CD4-positive, alpha-beta T cell treated with Interferon alpha-2 for 1 hour (primary cell): ENCODE results near the gene ATXN7L1.

Experiments
- DNase-seq, 2 donors: peaks; one replicate each; pipeline ENCODE4 v3.0.0-alpha.2; 2020 to 2022

ATXN7L1 gene

DNA sequence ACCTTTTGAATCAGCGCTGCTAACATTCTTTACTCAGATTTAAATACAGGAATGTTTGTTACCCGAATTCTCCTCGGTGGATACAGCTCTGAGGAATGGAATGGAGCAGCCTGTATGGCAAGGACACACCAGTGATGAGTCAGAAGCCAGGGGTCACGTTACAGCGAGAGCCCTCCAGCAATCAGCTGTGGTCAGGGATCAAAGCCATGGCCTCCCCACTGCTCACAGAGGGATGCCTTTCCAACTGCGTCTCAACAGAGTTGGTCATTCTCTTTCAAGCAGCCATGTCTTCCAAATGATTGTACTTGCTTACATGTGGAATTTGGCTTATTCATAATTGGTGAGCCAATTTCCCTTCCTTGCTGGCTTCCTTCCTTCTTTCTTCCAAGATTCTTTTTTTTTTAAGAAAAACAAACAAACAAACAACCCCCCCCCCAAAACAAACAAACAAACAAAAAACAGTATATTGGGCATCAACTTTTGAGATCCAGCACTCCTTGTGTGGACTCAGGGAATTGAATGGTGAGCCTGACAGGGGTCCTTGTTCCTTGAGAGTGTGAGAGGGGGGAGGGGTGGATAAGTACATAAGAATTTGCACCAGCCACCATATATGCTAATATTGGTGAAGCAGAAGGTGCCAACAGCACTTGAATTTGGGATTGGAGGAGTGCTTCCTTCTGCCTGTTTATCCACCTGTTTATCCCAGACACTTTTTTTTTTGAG, 100.2 kb downstream of the ATXN7L1 start:
- no peak for DNase-seq

DNA sequence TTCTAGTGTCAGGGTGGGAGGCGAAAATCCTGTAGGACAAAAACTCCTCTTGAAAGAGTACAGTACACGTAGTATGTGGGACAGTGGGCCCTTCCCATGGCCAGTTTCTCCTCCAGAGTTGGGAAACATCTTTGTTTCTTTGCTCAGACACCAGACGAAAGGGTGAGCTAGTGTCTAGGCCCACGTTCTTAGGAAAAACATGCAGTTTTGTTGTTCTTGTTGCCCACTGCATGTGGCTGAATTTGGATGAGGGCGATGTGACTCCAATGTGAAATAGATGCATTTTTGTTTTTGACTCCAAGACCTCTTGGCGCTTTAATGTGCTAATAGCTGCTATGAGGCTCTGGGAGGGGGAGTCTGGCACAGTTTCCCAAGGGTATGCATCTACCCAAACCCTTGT, 100.8 kb downstream of the ATXN7L1 start:
- no peak for DNase-seq

DNA sequence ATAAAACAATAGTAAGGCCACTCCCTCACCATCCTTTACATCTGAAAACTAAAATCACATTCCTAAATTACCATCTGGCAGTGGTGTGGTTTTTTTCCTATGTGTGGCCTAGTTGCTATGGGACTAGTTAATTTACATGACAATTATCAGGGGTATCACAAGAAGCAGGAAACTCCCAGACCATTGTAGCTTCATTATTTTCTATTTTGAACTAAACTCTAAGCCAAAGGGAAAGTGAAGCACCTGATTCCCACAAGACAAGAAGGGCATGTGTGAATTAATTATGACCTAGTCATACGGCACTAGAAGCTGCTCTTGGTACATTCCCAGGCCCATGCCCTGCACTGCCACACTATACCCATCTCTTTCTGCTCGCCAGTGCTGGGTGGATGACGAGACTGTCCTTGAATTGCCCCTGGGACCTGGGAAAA, 103.4 kb downstream of the ATXN7L1 start:
- DNase-seq, result no peak

DNA sequence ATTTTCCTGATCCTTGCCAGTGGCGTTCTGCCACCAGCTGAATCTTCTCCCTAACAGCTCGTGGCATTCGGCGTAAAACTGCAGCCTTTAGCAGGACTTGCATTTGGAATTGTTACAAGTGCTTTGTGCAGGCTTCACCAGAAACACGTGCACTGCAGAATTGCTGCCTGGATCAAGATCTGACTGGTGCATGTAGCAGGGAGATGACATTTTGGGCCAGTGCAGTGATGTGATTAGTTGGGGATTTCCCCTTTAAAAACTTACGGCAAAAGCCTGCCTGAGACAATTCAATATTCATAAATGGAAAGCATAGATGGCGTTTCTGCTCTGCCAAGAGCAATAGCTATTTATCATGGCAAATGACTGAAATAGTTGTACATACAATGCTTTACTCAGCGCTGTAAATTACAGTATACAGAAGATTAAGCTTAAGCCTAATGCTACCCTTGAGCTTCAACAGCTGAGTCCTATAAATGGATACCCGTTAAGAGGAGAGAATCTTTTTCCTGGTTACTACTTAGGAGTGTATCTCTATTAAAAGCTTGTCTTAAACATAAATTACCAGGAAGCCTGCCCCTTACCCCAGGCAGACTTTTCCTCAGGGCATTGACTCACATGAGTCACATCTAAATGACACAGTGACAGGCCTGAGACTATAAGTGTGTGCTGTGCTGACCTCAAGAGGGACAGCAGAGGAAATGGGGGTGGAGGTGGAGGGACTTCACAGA, 106.3 kb downstream of the ATXN7L1 start:
- no peak for DNase-seq

DNA sequence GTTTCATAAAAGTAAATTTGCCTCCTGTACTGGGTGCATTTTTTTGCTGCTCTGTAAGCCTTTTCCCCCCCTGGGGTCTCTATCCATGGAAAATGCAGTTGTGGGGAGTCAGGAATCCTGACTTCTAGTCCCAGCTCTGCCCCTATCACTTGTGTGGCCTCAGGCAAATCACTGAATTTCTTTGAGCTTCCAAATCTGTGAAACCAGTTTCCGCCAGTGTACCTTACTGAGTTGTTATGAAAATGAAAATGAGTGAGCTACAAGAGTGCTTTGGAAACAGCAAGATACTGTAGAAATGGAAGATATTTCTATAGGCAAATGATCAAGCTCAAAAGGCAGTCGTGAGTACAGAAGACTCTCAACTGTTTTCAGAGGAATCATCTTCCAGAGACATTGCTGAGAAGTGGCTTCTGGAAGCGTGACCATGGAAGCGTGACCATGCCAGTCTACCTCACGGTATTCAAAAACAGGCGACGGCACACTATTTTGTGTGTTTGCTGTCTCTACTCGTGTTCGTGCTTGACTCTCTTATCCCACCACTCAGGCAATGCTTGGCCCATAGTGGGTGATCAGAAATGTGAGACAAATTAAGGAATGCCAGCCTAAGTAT, 107.4 kb downstream of the ATXN7L1 start:
- no peak for DNase-seq

DNA sequence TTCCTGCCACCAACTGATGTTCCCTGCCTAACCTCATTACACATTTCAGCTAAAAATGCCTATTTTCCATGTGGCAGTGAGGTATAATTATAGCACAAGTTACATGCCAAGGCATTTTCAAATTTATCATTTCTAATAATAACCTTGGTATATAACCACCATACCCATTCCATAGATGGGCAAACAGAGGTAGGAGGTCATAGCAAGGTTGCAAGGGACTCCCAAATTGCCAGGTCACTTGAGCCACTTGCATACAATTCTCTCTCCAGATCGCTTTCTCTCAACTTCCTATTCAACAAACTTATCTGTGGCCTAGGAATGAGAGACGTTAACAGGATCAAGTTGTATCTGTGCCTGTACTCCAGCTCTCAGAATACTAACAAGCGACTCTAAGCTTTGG, 108.3 kb downstream of the ATXN7L1 start:
- no peak for DNase-seq

DNA sequence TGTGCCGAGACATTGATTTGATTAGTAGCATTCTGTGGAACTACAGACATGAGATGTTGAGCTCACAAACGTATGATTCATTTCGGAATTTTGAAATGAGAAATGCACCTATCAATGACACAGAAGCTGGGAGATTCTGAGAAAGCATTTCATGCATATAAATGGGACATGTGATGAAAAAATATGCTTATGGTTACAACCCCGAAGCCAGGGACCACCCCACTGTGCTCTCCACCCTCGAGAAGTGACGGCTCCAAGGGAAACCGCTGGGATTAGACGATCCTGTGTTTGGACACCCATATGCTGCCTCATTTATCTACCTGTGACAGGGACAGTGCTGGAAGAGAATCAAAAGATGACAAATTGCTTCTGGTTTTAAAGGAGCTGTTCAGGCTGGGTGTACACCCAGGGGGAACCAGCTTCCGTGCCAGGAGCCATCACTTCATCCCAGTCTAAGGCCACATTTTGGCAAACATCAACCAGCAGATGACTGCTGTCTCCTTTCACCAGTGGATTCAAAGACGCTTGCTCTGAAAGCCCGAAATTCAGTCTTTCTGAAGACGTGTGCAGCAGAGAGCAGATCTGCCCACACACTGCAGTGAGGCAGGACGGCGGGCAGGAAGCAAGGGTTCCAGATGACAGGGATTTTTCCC, 109.9 kb downstream of the ATXN7L1 start:
- DNase-seq, result no peak

DNA sequence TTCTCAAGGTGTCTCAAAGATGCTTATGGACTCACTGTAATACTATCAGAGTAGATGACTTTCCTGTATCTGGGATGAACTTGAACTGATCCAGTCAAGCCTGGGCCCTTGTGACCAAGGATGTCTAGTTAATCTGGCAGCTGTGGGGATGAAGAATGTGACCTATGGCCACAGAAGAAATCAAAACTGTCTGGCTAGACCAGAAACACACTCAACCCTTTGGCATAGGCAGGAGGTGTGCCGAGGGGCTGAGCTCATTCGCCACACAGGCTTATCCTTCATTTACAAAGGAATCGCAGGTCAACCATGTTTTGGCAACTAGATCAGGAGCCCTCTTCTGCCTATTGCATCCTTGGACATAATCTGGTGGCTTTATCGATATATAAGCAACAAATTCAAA, 110.6 kb downstream of the ATXN7L1 start:
- DNase-seq, result no peak

DNA sequence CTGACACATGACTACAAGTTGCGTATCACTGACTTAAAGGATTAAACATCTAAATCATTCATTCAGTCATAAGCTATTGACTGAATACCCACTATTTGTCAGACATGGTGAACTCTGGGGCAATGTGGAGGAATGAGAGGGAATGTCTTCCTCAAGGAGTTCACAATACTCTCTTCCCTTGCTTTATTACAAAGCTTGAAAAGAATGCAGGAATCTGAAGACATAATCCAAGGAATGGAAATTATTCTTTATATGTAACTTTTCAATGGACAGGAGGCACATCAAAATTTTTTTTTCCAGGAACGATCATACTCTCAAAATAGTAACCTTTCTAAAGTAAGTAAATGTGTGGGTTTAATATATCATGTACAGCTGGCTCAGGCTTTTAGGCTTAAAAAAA, 111.9 kb downstream of the ATXN7L1 start:
- DNase-seq, result no peak

DNA sequence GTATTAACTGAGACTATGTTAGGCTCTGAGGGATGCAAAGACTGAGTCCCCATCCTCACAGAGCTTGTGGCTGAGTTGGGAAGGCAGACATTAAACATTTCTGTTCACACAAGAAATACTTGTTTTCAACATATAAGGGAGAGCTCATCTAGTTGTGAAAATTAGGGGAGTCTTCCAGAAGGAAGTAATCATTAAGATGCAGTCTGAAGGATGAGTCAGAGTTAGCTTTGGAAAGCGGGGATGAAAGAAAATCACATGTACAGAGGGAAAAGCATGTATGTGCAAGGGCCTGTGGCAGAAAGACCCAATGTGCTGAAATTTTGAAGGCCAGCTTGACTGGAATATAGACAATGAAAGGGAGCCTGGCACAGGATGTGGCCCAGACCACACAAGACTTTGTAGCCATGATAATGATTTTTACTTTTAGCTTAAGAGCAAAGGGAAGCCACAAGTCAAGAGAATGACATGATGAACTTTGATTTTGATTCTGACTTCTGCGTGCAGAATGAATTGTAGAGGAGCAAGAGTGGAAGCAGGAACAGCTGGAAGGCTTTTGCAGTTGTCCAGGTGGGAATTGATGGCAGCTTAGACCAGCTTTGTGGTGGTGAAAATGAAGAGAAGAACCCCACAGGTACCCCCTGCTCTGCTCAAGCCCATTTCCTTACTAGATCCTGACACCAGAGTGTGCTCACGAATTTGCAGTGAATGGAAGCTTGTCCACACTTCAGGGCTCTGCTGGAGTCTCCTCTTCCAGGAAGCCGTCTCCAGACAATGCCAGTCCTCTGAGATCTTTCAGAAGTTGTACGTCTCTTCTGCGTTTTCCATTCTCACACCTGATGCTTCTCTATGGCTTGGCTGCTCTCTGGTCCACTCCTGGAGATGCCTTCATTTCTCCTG, 115.6 kb downstream of the ATXN7L1 start:
- peak in 1 of 2 donors; percentile 38 for DNase-seq

DNA sequence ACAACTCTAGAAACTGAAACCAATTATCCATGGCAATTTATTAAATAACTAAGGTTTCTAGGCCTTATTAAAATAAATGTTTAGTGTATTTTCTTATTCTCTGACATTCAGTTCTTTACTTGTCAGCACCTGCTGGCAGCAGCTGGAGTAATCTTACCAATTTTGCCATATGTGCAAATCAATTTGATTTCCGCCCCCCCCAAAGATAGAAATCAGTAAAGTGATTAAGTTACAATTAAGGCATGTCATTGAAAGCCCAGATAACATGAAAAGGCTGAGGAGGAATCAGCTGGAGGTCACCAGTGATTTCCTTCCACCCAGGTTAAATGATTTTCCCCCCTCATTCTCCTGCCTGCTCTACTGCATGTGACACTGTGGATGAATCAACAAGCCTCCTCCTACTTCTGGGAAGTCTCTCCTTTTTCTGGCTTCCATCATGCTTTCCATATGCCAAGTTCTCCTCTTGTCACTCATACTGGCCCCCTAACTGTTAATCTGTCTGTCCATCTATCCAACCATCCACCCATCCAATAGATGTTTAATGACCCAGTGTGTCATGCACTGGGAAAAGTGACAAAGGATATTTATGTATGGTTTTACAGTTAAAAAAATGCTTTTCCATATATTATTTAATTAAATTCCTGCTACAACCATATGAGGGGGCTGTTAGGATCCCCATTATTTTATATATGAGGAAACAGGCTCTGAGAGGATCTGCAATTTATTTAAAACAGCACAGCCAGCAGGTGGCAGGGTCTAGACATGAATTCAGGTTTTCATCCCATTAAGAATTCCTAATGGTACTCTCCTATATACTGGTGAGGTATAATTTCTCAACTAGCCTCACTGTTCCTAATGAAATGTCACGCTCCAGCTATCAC, 116.5 kb downstream of the ATXN7L1 start:
- DNase-seq, result peak in 1 of 2 donors; percentile 48

DNA sequence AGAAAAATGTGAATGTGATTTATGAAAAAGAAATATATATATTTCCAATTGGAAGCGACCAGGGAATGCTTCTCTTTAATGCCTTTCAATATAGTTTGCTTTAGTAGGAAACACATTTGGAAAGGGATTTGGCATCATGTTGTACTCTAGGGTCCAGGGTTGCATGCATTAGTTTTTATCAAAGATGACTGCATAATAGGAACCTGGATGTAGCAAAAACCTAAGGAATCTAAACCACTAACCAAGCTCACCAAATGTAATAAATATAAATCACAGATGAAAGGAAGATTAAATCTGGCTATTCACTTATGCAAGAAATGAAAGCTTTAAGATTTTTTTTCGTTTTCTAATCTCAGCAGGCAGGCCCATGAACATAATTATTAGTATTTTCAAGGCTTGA, 120.0 kb downstream of the ATXN7L1 start:
- no peak for DNase-seq

DNA sequence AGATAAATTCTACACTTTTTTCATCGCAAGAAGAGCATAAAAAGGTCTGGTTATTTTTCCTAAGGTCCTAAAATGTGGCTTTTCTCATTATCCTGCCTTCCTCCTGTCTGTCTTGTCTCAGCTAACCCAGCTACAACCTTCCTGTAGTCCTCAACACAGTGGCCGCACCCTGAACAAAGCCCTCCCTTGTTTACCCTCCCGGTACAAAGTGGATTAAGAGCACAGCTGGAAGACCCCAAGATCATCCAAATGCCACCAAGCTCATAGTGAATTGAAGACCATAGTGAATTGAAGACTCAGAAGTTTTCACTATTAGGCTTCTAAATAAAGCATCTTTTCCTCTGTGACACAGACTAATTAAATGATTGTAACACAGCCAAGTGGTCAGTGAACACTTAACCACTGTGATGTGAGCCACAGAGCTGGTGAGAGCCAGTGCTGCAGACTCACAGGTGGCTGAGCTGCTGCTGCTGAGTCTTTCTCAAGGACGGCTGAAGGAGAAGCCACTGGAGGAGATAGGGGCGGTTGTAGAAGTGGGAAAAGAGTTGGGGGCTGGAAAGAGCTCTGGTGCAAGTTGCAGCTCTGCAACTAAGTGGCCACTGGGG, 123.6 kb downstream of the ATXN7L1 start:
- no peak for DNase-seq

DNA sequence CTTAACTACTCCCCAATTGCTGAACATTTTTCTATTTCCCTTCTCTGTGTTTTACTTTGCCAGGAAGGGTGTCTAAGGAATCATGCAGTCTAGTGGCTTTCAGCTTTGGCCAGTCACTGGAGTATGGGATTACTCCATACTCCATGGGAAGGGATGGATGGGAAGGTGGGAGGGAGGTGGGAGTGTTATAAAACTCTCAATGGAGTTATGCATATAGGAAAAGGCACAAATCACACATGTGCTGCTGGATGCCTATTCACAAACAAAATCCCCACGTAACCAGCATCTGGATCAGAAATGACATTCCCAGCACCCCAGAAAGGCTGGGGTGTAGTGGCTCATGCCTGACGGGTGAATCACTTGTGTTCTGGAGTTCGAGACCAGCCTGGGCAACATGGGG, 125.3 kb downstream of the ATXN7L1 start:
- DNase-seq, result no peak

DNA sequence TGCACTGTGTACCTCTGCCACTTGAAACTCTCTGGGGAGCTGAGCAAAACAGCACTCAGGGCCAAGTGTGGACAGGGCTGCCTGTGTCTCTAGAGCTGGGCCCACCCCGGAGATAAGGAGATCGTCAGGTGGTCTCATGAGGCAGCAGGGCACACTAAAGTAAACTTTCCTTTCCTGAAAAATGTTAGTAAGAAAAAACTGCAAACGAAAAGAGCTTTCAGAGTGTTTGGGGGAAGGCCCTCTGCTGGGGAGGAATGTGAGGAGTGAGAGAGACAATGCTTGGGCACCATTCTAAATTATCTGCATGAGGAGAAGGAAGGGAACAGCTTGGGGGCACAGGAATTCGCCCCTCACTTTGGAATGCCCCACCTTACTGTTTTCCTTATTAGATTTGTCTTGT, 127.7 kb downstream of the ATXN7L1 start:
- no peak for DNase-seq

DNA sequence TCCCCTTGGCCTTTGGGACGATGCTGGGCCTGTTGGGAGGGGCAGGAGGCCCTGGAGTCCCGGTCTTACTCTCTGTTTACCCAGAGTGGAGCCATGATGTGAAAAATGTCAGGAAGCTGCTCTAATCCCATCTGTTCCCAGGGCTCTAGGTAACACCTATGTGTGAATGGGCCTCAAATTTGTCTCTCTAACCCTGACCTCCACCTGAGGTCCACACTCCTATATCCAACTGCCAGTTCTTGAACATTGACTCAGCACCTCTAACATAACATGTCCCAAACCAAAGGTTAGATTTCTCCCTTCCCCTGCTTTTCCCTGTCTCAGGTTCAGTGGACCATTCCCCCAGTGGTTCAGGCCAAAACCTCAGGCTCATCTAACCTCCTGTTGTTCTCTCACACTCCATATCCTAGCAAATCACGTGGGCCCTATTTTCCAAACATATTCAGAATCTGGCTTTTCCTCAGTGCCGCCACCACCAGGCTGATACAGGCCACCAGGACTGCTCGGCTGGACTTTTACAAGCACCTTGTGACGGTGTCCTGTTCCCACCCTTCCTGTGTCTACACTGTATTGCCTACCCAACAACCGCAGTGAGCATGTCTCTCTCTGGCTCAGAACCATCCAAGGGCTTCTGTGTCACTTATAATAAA, 130.6 kb downstream of the ATXN7L1 start:
- DNase-seq, result no peak

DNA sequence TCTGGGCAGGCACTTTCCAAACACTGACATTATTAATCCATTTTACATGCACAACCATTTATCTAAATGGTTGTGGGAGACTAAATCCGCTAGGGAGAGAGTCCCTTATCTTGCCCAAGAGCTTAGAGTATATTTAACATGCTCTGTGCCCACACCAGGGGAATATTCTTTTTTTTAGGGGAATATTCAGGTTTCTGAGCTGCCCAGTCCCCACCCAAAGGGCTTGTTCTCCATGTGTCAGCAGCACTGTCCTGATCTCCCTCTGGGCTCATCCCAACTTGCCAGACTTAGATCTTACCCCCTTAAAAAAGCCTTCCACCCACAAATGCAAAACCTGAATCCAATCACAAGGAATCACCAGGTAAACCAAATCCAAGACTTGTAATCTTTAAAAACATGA, 132.1 kb downstream of the ATXN7L1 start:
- DNase-seq, result no peak

DNA sequence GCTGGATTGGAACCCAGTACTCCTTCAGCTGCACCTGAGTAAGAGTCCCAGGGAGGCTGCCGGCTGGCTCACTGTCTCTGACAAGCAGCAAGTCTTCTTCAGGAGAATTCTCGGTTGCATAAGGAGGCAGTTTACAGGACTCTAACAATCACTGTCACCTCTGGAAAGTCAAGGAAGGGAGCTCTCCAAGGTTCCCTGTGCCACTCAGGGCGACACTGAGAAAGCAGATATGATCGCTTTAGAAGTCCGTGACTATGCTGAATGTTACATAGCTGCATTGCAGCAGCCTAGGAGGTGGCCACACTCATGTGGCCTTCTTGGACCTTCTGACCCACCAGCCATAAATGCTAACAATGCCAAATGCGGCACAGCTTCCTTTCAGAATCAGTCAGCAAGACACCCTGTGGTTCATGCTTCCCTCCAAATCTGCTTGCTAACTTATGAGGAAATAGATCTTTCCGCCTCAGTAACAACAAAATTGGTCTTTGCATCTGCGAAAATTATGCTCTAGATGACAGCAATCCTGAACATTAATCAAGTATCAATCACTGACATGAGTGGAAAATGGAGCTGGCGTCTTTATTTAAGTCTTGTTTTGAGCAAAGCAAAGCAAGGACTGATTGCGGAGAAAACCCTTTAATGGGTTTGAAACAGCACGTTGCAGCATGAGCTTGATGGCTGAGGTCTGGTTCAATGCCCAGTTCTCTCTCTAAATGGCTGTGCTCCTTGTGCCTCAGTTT, 132.9 kb downstream of the ATXN7L1 start:
- no peak for DNase-seq

DNA sequence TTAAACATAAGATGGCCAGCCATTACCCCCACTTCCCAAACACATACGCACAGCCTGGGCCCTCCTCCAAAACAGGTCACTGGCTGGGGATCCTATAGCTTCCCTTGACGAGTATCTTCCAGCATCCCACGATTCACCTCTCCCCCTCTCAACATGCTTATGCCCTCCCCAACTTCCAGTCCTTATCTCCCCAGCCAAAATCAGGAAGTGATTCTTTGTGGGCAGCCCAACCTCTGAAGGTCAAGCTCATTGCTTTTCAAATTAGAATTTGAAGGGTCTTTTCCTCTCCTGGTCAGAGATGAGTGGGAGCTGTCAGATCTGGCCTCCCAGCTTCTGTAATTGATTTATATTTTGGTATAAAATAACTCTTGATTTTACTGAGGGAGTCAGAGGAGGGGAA, 133.6 kb downstream of the ATXN7L1 start:
- no peak for DNase-seq

DNA sequence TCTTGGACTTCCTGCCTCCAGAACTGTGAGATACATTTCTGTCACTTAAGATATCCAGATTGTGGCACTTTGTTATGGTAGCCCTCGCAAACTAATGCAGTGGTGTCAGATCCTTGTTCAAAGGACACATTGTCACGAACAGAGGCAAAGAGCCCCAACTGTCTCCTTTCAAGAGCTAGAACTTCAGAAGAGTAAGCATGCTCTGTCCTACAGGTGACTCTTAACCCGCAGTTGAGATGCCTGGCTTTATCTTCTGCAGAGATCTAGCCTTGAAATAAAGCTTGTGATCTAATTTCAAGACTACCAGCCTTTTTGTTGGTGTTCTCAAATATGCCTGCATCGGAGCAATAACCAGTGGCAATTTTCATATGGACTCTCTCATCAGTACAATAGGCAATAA, 134.4 kb downstream of the ATXN7L1 start:
- no peak for DNase-seq
